Peyer's patch (tissue), 4 donors: Measurements from ENCODE around the gene GLMN.

Experiments
- CTCF ChIP-seq, 6 experiments: fragments of 450-650 bp in 4 of 6; fragments of 200-600 bp in 2 of 6; sonication (generic) in 1 of 6; IDR thresholded peaks; one replicate each; pipeline ENCODE4 v1.5.1; 2017 to 2019; ENCODE audit warnings: antibody characterized with exemption in 6 of 6, mild to moderate bottlenecking in 3 of 6, moderate library complexity in 1 of 6
- POLR2A ChIP-seq, 2 donors: fragments of 450-650 bp; IDR thresholded peaks; one replicate each; pipeline ENCODE4 v1.5.1; 2017; ENCODE audit warnings: antibody characterized with exemption in 2 of 2, mild to moderate bottlenecking in 2 of 2, moderate library complexity in 2 of 2

GRCh38 chr1:92244376-92244775 is 54.4 kb downstream of the GLMN start:
- TF ChIP-seq POLR2A (IDR thresholded peaks at IDR 0.05) (no peak), CTCF (IDR thresholded peaks at IDR 0.05) (no peak)
